Ishikawa (cell line): Measurements from ENCODE around the gene NOS1.

Experiments used
- NFIC ChIP-seq: IDR thresholded peaks from 2 replicates; pipeline ENCODE4 v1.6.1; 2012
- RAD21 ChIP-seq: IDR thresholded peaks from 2 replicates; pipeline ENCODE4 v1.6.1; 2012; ENCODE audit warnings: low read depth
- REST ChIP-seq: IDR thresholded peaks from 2 replicates; pipeline ENCODE4 v1.6.1; 2012; ENCODE audit warnings: low read depth, mild to moderate bottlenecking
- TCF12 ChIP-seq: IDR thresholded peaks from 2 replicates; pipeline ENCODE4 v1.6.1; 2012; ENCODE audit warnings: low read depth
- TEAD4 ChIP-seq: IDR thresholded peaks from 2 replicates; pipeline ENCODE4 v1.6.1; 2012

GRCh38 chr12:117300174-117300573 is 61.3 kb downstream of the NOS1 start:
- TF ChIP-seq REST (no peak), TEAD4 (no peak), TCF12 (no peak), NFIC (no peak), RAD21 (no peak)
